Activated CD4-positive, alpha-beta memory T cell treated with anti-CD3 and anti-CD28 coated beads for 36 hours (primary cell): ENCODE results near the gene ROMO1. TPM values are rescaled to one million over a fixed set of nuclear protein-coding genes. Genes with fewer than 3 reads are reported as not detected.
A peak's percentile ranks its signal among the peaks of the same experiment; 100 is the strongest.
"Not testable (repeated sequence)": the region's sequence is repeated elsewhere in the genome, so short reads cannot be mapped to it uniquely, and the experiment has no call there.

Experiments
- CTCF ChIA-PET: fragments of 350-600 bp; sonication (Branson Sonifier 250); formaldehyde crosslinking; loops from one replicate; lab custom pipeline; 2021; ENCODE audit warnings: antibody characterized with exemption, inconsistent platforms; lab: Charles Lee
- POLR2A ChIA-PET: fragments of 350-600 bp; sonication (Branson Sonifier 250); formaldehyde crosslinking; loops from one replicate; lab custom pipeline; 2021; ENCODE audit warnings: antibody characterized with exemption; lab: Charles Lee
- DNase-seq: peaks from one replicate; pipeline ENCODE4 v3.0.0-alpha.2; 2020
- H3K27ac Mint-ChIP-seq: one replicate; pipeline ENCODE4 v1.8.0; 2021; ENCODE audit warnings: mixed read lengths
- H3K27me3 Mint-ChIP-seq: one replicate; pipeline ENCODE4 v1.8.0; 2021; ENCODE audit warnings: mixed read lengths
- H3K36me3 Mint-ChIP-seq: one replicate; pipeline ENCODE4 v1.8.0; 2021; ENCODE audit warnings: mixed read lengths
- H3K4me1 Mint-ChIP-seq: one replicate; pipeline ENCODE4 v1.8.0; 2021; ENCODE audit warnings: low read depth, mixed read lengths
- H3K4me3 Mint-ChIP-seq: one replicate; pipeline ENCODE4 v1.8.0; 2021; ENCODE audit warnings: mild to moderate bottlenecking, mixed read lengths
- H3K9me3 Mint-ChIP-seq: one replicate; pipeline ENCODE4 v1.8.0; 2021; ENCODE audit warnings: mixed read lengths
- intact Hi-C: fragments of 100-400 bp; cut with micrococcal nuclease; formaldehyde crosslinking; loops from one replicate; pipeline ENCODE4 v1.15.1; 2023
- total RNA-seq, 2 experiments: library from RNA; stranded (reverse); gene quantifications; one replicate each; pipeline ENCODE4 v1.2.3, GENCODE V29; 2021

The ROMO1 gene
- total RNA-seq, 2 experiments from 2014 or later: 141 to 142 TPM

GRCh38 chr20:35681960-35682359 is 17.2 kb upstream of the ROMO1 start:
- Mint-ChIP-seq H3K27ac (no peak overlapping the region), H3K36me3 (peaks cover 5% of the 10 kb centered on the region), H3K27me3 (no peaks in the 10 kb centered on the region), H3K4me3 (no peak overlapping the region), H3K4me1 (no peaks in the 10 kb centered on the region), H3K9me3 (no peaks in the 10 kb centered on the region)
- intact Hi-C loops: no loop called here
- ChIA-PET POLR2A (no interaction called here), CTCF (no interaction called here)
- DNase-seq: no peak

GRCh38 chr20:35685368-35685767 is 13.8 kb upstream of the ROMO1 start:
- H3K9me3 Mint-ChIP-seq, H3K4me1 Mint-ChIP-seq, H3K4me3 Mint-ChIP-seq, H3K27me3 Mint-ChIP-seq, intact Hi-C loops, POLR2A ChIA-PET, CTCF ChIA-PET, H3K27ac Mint-ChIP-seq, DNase-seq: not testable (repeated sequence)
- peaks cover 18% of the 10 kb centered on the region for H3K36me3 Mint-ChIP-seq

- POLR2A ChIA-PET, H3K4me3 Mint-ChIP-seq, H3K27ac Mint-ChIP-seq, intact Hi-C loops, H3K4me1 Mint-ChIP-seq, H3K9me3 Mint-ChIP-seq, H3K27me3 Mint-ChIP-seq: not testable (repeated sequence)
- peak; percentile 18 for DNase-seq
- CTCF ChIA-PET: interaction anchor here (0.7 kb wide), 1 partner anchor 306 kb away, joined by 4 read pairs; no protein-coding TSS in a partner anchor
- H3K36me3 Mint-ChIP-seq: peaks cover 22% of the 10 kb centered on the region
Observed at GRCh38 chr20:35686872-35687271, 12.3 kb upstream of the ROMO1 start.

GRCh38 chr20:35690265-35690664 is 8.9 kb upstream of the ROMO1 start:
- POLR2A ChIA-PET: interaction anchor here (1.6 kb wide), 1 partner anchor 10 kb away, joined by 7 read pairs; no protein-coding TSS in a partner anchor
- no peak overlapping the region for H3K27ac Mint-ChIP-seq
- intact Hi-C loops: no loop called here
- H3K4me3 Mint-ChIP-seq: no peak overlapping the region
- no peaks in the 10 kb centered on the region for H3K9me3 Mint-ChIP-seq
- H3K36me3 Mint-ChIP-seq: peaks cover 29% of the 10 kb centered on the region
- no peak for DNase-seq
- no peaks in the 10 kb centered on the region for H3K27me3 Mint-ChIP-seq
- no peaks in the 10 kb centered on the region for H3K4me1 Mint-ChIP-seq
- CTCF ChIA-PET: interaction anchor here (1.2 kb wide), 1 partner anchor 303 kb away, joined by 4 read pairs; no protein-coding TSS in a partner anchor

- Mint-ChIP-seq H3K9me3 (no peaks in the 10 kb centered on the region), H3K27me3 (no peaks in the 10 kb centered on the region), H3K4me1 (peaks cover 25% of the 10 kb centered on the region), H3K27ac (no peak overlapping the region), H3K4me3 (no peak overlapping the region), H3K36me3 (peaks cover 30% of the 10 kb centered on the region)
- intact Hi-C loops: no loop called here
- ChIA-PET POLR2A (no interaction called here), CTCF (no interaction called here)
- no peak for DNase-seq
Observed at GRCh38 chr20:35695245-35695749, 3.9 kb upstream of the ROMO1 start.

- intact Hi-C loops: no loop called here
- ChIA-PET POLR2A (no interaction called here), CTCF (no interaction called here)
- DNase-seq: no peak
- peaks cover 32% of the 10 kb centered on the region for H3K4me1 Mint-ChIP-seq
- no peak overlapping the region for H3K27ac Mint-ChIP-seq
- H3K36me3 Mint-ChIP-seq: peaks cover 24% of the 10 kb centered on the region
- H3K27me3 Mint-ChIP-seq: no peaks in the 10 kb centered on the region
- H3K4me3 Mint-ChIP-seq: no peak overlapping the region
- no peaks in the 10 kb centered on the region for H3K9me3 Mint-ChIP-seq
Observed at GRCh38 chr20:35695978-35696377, 3.2 kb upstream of the ROMO1 start.

- Mint-ChIP-seq H3K36me3 (peaks cover 33% of the 10 kb centered on the region), H3K4me3 (peak overlapping the region; percentile 88), H3K27me3 (no peaks in the 10 kb centered on the region), H3K9me3 (no peaks in the 10 kb centered on the region), H3K4me1 (peaks cover 44% of the 10 kb centered on the region), H3K27ac (no peak overlapping the region)
- intact Hi-C loops: loop anchor here (1.0 to 2.0 kb wide), 2 partner anchors 33 to 96 kb away; partner anchors contain the start of genes CPNE1 and RBM12
- DNase-seq: no peak
- ChIA-PET POLR2A (interaction anchor here (0.6 to 0.7 kb wide), 2 partner anchors 34 to 71 kb away, joined by 3 read pairs; no protein-coding TSS in a partner anchor), CTCF (no interaction called here)
Observed at GRCh38 chr20:35697696-35698297, 1.4 kb upstream of the ROMO1 start.

- CTCF ChIA-PET: interaction anchor here (1.0 kb wide), 1 partner anchor 13 kb away, joined by 5 read pairs; no protein-coding TSS in a partner anchor
- H3K4me1 Mint-ChIP-seq: peaks cover 47% of the 10 kb centered on the region
- POLR2A ChIA-PET: interaction anchor here (0.7 to 5.3 kb wide), 3 partner anchors 35 to 44 kb away, joined by 3 to 44 read pairs (median 17); partner anchors contain the start of gene RBM39
Observed at GRCh38 chr20:35698298-35699126, 693 bp upstream of the ROMO1 start.

GRCh38 chr20:35699957-35700624 is 886 bp downstream of the ROMO1 start:
- Mint-ChIP-seq H3K4me3 (peak overlapping the region; percentile 88), H3K4me1 (peaks cover 55% of the 10 kb centered on the region), H3K36me3 (peaks cover 49% of the 10 kb centered on the region), H3K9me3 (no peaks in the 10 kb centered on the region), H3K27ac (peak overlapping the region; percentile 91), H3K27me3 (no peaks in the 10 kb centered on the region)
- intact Hi-C loops: loop anchor here (1.0 to 2.0 kb wide), 3 partner anchors 35 to 84 kb away; partner anchors contain the start of genes CPNE1 and RBM12
- no peak for DNase-seq
- CTCF ChIA-PET: interaction anchor here (0.6 to 2.1 kb wide), 6 partner anchors 36 to 247 kb away, joined by 3 to 8 read pairs (median 4); partner anchors contain the start of gene RBM39
- POLR2A ChIA-PET: interaction anchor here (0.7 to 5.3 kb wide), 8 partner anchors 10 to 254 kb away, joined by 3 to 44 read pairs (median 7); partner anchors contain the start of genes PHF20 and RBM39

More at GRCh38 chr20:35698298-35699126, 693 bp upstream of the ROMO1 start:
- H3K9me3 Mint-ChIP-seq: no peaks in the 10 kb centered on the region
- H3K36me3 Mint-ChIP-seq: peaks cover 35% of the 10 kb centered on the region
- intact Hi-C loops: loop anchor here (1.0 to 2.0 kb wide), 4 partner anchors 34 to 97 kb away; partner anchors contain the start of genes CPNE1 and RBM12
- peak overlapping the region; percentile 88 for H3K4me3 Mint-ChIP-seq
- no peaks in the 10 kb centered on the region for H3K27me3 Mint-ChIP-seq
- H3K27ac Mint-ChIP-seq: peak overlapping the region; percentile 78
- no peak for DNase-seq

GRCh38 chr20:35700625-35701148 is 1.5 kb downstream of the ROMO1 start:
- H3K4me3 Mint-ChIP-seq: peak overlapping the region; percentile 88
- H3K36me3 Mint-ChIP-seq: peaks cover 49% of the 10 kb centered on the region
- intact Hi-C loops: no loop called here
- POLR2A ChIA-PET: interaction anchor here (0.8 to 5.3 kb wide), 7 partner anchors 10 to 253 kb away, joined by 3 to 44 read pairs (median 7); partner anchors contain the start of genes PHF20 and RBM39
- H3K4me1 Mint-ChIP-seq: peaks cover 55% of the 10 kb centered on the region
- CTCF ChIA-PET: interaction anchor here (0.6 to 2.1 kb wide), 4 partner anchors 40 to 183 kb away, joined by 3 to 8 read pairs (median 3); partner anchors contain the start of gene RBM39
- no peaks in the 10 kb centered on the region for H3K9me3 Mint-ChIP-seq
- no peaks in the 10 kb centered on the region for H3K27me3 Mint-ChIP-seq
- DNase-seq: no peak
- peak overlapping the region; percentile 91 for H3K27ac Mint-ChIP-seq
